DMS53 (cell line): ENCODE results near the gene ZNF398.

Experiments used
- DNase-seq: peaks from one replicate; lab custom pipeline; 2025; lab: John Stamatoyannopoulos, UW

Gene ZNF398

DNA sequence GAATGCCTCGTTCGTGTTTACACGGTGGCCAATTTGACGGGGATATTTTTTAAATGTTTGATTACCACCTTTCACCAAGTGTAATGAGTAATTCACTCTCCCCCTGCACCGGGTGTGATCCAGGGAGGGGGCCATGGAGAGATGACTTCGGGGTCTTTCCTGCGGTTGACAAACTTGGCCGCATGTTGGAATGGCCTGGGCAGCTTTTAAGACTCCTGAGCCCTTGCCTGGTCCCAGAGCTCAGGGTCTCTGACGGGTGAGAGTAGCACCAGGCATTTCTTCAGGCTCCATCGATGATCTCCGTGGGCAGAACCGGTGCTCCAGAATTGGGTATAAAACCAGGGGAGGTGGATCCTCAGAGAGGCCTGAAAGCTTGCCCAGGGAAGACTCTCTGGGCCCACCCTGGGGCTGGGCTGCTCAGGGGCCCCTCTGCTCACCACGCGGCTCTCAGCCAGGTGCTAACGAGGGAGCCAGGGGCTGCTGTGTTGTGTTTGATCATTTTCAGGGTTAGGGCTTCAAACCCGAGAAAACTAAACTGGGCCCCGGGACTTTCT lies 49.0 kb downstream of the ZNF398 start:
- peak; percentile 63 for DNase-seq

DNA sequence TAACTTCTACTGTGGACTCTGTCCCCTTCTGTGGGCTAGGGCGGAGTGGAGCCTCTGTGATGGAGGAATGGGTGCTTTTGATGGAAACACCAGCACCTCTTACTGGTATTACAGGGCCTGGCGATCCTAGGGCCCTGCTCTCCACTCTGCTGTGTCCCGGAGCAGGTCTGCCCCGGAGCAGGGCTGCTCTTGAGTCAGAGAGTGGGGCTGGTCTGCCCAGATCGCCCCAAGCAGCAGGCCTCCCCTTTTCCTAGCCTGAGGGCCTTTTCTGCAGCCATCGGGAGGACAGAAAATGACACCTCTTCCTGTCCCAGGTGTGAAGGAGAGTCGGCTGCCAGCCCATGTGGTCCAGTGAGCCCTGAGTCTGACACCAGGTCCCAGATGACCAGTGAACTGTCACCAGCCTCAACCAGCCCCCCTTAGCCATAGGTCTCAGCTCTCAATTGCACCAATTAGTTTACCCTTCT lies 49.5 kb downstream of the ZNF398 start:
- peak; percentile 38 for DNase-seq

DNA sequence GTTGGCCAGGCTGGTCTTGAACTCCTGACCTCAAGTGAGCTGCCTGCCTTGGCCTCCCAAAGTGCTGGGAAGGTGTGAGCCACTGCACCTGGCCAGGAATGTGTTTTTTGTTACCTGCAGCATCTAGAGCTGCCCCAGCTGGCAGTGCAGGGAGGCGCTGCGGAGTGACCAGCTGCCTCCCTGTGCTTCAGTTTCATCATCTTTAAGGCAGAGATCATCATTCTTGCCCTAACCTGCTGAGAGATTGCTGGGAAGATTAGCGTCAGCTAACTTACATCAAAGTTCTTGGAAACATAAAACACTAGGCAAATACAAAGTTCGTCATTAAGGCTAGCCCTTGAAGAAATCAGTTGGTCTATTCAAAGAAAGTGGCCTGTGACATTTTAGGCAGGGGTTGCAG lies 50.4 kb downstream of the ZNF398 start:
- no peak for DNase-seq

DNA sequence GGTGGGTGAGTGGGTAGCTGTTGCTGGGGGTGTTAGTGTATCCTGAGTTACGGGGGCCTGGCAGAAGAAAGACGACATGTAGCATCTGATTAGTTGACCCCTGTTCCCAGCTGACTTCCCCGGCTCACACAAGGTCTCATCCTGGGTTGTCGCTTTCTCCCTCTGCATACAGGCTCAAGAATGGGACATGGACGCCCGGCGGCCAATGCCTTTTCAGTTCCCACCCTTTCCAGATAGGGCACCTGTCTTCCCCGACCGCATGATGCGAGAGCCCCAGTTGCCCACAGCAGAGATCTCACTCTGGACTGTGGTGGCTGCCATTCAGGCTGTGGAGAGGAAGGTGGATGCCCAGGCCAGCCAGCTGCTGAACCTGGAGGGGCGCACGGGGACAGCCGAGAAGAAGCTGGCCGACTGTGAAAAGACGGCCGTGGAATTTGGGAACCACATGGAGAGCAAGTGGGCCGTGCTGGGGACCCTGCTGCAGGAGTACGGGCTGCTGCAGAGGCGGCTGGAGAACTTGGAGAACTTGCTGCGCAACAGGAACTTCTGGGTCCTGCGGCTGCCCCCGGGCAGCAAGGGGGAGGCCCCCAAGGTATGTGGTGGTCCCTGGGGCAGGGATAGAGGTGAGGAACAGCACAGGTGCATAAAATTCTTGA lies 51.0 kb downstream of the ZNF398 start:
- DNase-seq = no peak

DNA sequence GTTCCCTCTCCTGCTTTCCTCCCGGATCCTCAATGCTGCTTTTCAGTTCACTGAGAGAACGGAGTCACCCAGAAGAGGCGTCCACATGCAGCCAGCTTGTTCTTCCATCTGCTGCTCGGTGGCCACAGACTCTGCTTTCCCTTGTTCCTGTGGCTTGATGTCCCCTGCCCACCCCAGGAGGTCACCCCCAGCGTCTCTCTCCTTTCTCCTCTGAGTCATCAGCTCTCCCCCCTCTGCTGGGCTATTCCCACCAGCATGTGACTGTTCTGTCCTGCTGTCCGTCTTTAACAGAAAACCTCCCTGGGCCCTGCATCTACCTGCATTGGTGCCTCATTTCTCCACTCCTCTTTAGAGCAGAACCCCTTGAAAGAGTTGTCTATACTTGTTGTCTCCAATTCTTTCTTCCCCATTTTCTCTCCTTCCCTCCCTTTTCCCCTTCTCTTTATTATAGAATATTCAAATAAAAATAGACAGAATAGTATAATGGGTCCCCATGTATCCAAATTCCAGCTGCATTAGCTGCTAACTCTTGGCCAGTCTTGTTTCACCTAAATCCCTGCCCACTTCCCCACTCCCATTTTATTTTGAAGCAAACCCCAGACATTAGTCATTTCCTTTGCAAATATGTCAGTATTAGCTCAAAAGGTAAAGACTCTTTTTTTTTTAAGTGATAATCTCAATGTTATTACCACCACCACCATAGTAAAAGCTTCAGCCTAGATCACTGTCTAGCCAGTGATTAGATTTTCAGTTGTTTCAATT lies 52.2 kb downstream of the ZNF398 start:
- no peak for DNase-seq

DNA sequence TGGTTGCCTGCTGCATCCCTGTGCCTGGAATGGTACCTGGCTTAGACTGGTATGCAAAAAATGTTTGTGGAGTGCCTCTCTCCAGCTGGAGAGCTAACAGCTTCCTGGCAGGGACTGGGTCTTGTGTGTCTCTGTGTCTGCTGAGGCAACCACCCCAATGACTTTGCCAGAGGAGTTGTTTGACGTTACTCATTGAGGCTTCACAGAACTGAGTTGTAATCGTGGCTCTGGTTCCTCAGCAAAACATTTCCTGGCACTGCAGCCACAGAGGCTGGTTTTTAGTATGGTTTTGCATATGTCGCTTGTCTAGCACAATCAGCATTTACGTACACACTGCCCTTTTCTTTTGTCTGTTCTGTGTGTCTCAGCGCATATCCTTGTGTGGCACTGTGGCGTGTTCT lies 55.6 kb downstream of the ZNF398 start:
- no peak for DNase-seq

DNA sequence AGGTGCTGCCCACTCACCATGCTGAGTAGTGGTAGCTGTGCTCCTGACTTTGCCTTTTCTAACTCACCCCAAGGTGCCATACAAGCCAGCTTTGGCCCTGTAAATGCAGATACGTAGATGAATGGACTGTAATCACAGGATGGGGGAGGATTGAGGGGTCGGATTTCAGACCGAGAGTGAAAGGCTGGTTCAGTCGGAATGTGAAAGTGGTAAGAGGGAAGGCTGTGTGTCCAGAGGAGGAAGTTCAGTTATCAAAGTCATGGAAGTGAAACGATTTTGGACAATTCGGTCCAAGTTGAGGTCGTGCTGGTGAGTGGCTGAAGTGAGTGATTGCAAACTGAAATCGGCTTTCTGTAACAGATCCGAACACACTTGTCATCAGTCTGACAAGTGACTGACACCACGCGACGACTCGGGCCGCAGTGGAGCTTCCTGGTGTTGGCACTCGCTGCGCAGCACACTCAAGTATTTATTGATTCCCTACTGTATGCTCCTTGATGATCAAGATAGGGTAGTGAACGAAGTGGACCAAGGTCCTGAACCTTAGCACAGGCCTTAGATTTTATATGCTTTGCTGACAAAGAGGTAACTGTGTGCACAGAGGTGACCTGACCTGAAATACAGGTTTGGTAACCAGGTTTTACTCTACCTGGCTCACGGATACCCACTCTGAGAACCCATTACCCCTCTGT lies 58.6 kb downstream of the ZNF398 start:
- peak; percentile 52 for DNase-seq

DNA sequence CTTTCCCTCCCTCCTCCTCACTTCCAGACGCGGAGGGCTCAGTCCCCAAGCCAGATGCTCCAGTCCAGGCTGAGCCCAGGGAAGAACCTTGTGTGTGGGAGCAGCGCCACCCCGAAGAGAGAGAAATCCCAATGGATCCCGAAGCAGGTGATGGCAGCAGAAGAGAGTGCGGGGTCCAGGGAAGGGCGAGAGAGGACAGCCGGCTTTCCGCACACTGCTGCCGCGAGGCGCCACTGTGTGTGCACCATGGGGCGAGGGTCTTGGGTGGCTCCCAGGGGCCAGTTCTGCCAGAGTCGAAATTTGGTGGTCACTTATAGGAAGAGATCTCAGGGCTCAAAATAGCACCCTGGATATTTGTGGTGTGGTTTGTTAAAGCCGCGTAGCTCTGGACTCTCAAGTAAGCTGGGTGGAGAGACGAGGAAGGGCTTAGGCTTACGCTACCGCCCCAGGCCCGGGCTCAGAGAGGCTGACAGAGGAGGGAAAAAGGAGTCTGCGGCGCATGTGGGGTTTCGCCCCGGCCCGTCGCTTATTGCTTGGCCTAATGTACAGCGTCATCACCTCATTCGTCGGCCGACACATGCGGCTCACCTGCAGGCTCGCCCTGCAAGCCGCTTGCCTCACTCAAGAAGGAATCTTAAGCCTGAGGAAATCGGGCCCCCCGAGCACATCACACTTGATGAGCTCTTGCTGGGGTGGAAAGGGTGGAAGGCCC lies 60.2 kb downstream of the ZNF398 start:
- no peak for DNase-seq

DNA sequence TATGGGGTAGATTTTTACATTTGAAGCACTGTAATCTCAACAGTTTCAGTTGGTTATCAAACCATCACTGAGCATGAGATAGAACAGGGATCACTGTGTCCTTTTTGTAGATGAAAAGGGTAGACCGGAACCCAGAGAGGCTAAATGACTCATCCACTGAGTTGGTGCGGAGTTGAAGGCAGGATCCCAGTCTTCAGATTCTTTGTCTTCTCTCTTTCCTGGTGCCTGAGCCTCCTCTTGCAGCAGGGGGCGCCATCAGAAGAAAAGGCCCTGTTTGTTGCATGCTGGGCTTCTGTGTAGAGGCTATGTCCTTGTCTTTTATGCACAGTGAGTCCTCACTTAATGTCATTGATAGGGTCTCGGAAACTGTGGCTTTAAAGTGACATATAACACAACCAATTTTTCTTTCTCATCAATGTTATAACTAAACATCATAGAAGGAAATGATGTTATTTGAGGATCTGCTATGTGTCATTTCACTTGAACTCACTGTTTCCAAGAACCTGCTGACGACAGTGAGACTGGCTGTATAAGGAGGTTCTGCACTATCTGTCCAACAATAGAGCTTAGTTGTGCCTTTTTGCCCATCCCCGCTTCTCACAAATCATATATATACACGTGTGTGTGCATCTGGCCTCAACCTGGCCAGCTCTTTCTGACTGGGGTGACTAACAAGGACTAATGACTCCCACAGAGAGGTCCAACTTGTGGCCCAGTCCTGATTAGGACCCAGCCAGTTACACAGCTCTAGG lies 62.4 kb downstream of the ZNF398 start:
- DNase-seq = peak; percentile 81

DNA sequence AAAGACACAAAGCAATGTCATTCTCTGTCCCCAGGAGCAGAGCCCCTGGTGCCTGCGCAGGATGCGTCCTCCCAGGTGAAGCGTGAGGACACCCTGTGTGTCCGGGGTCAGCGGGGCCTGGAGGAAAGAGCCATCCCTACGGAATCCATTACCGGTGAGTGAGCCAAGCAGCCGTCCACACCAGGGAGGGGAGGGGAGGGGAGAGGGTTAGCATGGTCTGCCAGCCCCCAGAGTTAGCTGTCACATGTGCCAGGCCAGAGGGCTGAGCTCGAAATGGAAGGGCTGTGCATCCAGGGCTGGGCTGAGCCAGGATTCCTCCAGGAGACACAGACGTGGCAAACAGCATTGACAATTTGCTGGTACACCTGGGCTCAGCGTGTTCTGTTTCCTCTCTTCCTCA lies 63.3 kb downstream of the ZNF398 start:
- DNase-seq = no peak

DNA sequence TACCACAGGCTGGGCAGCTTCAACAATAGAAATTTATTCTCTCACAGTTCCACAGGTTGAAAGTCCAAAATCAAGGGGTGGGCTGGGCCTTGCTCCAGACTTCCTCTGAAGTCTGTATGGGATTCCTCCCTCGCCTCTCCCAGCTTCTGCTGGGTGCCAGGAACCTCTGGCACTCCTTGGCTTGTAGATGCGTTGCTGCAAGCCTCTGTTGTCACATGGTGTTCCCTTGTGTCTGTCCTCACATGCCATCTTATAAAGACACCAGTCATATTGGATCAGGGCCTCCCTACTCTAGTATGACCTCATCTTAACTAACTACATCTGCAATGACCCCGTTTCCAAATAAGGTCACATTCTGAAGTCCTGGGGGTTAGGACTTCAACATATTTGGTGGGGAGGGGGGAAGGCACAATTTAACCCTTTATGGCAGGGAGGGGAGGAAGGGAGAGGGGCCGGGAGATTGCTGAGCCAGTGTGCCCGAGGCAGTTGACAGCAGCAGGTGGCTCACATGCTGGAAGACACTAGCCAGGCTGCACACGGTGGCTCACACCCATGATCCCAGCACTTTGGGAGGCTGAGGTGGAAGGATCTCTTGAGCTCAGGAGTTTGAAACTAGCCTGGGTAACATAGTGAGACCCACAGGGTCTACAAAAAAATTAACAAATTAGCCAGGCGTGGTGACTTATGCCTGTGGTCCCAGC lies 66.9 kb downstream of the ZNF398 start:
- no peak for DNase-seq

DNA sequence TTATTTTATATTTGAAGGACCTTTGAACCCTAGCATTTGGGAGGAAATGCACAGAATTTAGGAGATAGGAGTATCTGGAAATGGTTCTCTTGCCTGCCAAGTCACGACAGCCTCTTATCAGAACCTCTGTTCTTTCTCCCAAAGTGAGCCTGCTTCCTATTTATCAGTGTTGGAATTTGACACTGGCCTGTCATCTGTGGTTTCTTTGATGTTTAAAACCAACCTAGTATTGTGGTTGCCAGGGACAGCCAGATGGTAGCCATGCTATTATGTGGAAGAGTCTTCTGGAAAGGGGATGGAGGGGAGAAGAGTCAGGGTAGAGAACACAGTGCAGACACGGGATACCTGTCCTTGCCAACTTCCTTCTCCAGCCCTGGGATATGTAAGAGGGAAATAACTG lies 69.1 kb downstream of the ZNF398 start:
- no peak for DNase-seq

DNA sequence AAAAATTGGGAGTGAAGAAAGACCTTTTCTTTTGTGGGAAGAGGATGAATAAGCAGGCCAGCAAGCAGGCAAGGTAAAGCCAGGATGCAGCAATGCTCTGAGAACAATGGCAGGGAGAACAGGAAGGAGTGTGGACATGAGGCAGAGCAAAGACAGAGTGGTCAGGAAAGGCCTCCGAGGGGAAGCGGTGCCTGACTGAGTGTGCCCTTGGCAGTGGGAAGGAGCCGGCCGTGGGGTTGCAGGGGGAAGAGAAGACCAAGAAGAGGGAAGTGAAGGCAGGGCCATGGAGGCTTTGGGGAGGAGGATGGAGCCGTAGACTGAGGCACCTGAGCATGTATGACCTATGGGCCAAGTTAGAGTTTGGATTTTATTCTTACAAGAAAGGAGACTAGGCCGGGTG lies 70.3 kb downstream of the ZNF398 start:
- no peak for DNase-seq

DNA sequence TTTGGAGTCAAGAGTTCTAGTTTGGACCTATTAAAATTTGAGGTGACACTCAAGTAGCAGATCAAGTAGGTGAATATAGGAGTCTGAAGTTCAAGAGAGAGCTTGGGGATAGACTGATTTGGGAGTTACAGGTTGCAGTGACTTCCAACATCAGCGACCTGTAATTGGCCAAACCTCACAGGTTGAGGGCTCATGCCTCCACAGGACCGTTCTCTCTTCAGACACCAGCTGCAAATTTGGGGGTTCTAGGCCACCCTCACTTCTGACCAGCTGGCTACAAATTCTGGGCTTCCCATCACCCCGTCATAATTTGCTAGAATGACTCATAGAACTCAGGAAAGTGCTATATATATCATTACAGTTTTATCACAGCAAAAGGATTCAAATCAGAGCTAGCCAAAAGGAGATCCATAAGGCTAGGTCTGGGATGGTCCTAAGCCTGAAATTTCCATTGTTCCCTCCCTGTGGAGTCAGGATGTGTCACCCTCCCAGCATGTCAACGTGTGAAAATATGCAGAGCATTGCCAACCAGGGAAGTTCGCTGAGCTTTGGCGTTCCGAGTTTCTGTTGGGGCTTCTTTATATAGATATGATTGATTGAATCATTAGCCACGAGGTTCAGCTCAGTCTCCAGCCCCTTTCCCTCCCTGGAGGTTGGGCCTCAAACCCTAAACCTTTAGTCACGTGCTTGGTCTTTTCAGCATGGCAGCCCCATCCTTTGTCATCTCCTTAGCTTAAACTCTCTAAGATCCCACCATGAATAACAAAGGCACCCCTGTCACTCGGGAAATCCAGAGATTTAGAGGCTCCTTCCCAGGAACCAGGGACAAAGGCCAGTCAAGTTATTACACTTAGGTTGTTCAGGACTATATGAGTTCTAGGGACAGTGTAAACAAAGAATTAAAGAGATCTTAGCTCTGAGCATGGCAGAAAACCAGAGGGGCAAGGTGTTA lies 71.5 kb downstream of the ZNF398 start:
- DNase-seq = no peak

DNA sequence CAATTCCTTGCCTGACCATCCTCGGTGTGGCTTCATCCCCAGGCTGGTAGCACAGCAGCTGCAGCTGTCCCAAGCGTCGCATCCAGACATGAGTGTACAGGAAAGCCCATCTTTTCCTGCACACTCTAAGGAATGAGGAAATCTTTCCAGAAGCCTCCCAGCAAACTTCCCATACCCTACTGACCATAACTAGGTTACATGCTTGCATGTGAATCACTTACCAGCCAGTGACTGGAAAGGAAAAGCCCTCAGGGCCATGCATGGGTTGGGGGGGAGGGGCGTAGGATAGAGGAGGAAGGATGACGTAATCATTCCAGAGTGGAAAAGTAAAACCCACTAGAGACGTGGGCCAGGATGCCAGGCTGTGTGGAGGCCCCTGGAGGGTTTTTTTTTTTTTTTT lies 73.3 kb downstream of the ZNF398 start:
- DNase-seq = no peak

DNA sequence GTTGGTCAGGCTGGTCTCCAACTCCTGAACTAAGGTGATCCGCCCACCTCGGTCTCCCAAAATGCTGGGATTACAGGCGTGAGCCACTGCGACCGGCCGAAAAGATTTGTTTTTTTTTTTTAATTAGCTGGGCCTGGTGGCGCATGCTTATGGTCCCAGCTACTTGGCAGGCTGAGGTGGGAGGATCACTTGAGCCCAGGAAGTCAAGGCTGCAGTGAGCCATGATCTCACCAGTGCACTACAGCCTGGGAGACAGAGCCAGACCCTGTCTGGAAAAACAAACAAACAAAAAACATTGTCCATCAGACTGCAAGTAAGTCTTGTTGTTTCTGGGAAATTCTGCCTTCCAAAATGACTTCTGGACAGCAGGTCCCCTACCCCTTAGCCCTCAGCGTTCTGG lies 75.9 kb downstream of the ZNF398 start:
- DNase-seq = no peak

DNA sequence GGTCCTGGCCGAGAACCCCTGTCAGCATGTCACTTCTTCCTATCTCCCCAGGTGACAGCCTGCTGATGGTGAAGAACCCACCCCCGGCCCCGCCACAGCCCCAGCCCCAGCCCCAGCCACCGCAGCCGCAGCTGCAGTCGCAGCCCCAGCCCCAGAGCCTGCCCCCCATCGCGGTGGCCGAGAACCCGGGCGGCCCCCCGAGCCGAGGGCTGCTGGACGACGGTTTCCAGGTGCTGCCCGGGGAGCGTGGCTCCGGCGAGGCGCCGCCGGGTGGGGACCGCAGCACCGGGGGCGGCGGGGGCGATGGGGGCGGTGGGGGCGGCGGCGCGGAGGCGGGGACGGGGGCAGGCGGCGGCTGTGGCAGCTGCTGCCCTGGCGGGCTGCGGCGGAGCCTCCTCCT lies 76.5 kb downstream of the ZNF398 start:
- DNase-seq = no peak

DNA sequence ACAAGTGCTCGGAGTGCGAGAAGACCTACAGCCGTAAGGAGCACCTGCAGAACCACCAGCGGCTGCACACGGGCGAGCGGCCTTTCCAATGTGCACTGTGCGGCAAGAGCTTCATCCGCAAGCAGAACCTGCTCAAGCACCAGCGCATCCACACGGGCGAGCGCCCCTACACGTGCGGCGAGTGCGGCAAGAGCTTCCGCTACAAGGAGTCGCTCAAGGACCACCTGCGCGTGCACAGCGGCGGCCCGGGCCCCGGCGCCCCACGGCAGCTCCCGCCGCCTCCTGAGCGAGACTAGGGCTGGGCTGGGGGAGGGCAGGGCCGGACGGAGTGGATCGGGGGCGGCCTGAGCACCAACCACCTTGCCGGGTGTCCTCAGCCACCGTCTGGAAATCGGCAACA lies 77.1 kb downstream of the ZNF398 start:
- no peak for DNase-seq

DNA sequence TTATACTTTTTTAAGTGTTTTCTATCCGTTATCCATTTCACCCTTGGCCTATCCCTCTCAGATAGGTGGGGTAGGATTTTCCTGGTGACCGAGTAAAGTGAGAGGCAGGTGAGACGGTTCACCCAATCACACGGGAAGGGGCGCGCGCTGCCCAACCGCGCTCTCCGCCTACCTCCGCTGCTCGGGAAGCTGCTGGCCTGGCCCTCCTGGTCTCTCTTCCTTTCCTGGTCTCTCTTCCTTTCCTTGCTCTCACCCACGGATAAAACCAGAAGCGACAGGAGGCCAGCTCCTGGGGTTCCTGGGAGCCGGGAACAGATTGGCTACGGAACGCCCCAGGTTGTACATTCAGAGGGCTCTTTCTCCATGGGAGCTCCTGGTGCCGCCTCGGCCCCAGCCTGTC lies 77.9 kb downstream of the ZNF398 start:
- no peak for DNase-seq

DNA sequence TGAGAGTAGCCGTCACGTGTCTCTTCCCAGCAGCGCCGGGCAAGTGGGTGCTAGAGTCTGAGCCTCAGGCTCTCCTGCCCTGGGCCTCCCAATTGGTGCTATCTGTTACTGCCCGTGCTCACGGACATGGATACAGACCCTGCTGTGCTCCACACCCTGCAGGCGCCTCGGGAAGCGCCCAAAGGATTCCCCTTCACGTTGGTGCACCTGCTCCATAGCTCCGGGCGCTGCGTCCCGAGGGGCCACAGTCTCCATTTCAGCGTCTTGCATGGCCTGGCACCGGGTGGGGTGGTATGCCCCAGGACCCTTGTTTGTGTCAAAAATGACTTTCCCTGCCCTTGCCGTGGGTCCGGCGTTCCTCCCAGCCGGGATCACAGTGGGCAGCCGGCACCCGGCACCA lies 78.4 kb downstream of the ZNF398 start:
- DNase-seq = no peak
